Coronary artery (tissue), 2 donors: ENCODE measurements around the gene TRMT10C.

ENCODE experiments used
- DNase-seq: peaks from one replicate; pipeline ENCODE4 v3.0.0-alpha.2; 2017; ENCODE audit warnings: low spot score
- H3K27ac ChIP-seq, 2 donors: fragments of 200-600 bp; sonication (generic); one replicate each; pipeline ENCODE4 v1.5.1; 2016 to 2019
- H3K4me3 ChIP-seq: fragments of 200-600 bp; sonication (generic); 2 replicates; pipeline ENCODE4 v1.5.1; 2016; ENCODE audit warnings: mild to moderate bottlenecking, moderate library complexity
- TF ChIP-seq, protein P1 (sequence below): fragments of 200-600 bp; sonication (generic); IDR thresholded peaks from one replicate; pipeline ENCODE4 v1.5.1; 2019; ENCODE audit warnings: antibody characterized with exemption

Gene TRMT10C

DNA sequence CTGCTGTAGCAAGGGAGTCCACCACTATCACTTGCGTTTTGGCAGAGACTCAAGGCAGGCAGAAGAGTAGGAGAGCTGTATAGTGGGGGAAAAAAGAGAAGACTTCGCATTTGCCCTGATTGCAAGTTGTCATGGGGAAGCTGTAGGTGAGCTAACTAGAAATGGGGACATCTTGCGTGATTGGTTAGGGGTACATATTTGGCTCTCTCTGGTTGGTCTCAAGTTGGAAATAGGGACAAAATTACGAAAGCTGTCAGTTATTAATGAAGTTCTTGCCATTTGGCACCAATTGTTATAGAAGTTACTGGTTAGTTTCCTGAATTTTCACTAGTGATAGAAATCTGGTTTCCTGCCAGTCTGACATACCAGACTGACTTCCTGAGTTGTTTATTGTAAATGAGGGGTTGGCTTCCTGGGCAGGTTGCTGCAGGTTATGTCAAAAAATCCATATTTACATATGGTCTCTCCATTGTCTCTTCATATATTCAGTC is 40.4 kb upstream of the TRMT10C start:
- H3K27ac ChIP-seq = no peak overlapping the region
- DNase-seq = no peak
- TF ChIP-seq, protein P1, sequence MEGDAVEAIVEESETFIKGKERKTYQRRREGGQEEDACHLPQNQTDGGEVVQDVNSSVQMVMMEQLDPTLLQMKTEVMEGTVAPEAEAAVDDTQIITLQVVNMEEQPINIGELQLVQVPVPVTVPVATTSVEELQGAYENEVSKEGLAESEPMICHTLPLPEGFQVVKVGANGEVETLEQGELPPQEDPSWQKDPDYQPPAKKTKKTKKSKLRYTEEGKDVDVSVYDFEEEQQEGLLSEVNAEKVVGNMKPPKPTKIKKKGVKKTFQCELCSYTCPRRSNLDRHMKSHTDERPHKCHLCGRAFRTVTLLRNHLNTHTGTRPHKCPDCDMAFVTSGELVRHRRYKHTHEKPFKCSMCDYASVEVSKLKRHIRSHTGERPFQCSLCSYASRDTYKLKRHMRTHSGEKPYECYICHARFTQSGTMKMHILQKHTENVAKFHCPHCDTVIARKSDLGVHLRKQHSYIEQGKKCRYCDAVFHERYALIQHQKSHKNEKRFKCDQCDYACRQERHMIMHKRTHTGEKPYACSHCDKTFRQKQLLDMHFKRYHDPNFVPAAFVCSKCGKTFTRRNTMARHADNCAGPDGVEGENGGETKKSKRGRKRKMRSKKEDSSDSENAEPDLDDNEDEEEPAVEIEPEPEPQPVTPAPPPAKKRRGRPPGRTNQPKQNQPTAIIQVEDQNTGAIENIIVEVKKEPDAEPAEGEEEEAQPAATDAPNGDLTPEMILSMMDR = no peak
- no peak overlapping the region for H3K4me3 ChIP-seq

DNA sequence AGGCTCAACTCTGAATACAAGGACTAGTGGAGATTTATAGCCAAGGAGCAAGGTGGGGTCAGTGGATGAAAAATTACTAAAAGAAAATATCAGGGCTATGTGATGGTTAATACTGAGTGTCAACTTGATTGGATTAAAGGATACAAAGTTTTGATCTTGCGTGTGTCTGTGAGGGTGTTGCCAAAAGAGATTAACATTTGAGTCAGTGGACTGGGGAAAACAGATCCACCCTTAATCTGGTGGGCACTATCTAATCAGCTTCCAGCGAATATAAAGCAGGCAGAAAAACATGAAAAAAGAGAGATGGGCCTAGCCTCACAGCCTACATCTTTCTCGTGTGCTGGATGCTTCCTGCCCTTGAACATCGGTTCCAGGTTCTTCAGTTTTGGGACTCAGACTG is 34.2 kb upstream of the TRMT10C start:
- Histone ChIP-seq H3K27ac (no peak overlapping the region), H3K4me3 (no peak overlapping the region)
- TF ChIP-seq, protein P1 = no peak
- no peak for DNase-seq

DNA sequence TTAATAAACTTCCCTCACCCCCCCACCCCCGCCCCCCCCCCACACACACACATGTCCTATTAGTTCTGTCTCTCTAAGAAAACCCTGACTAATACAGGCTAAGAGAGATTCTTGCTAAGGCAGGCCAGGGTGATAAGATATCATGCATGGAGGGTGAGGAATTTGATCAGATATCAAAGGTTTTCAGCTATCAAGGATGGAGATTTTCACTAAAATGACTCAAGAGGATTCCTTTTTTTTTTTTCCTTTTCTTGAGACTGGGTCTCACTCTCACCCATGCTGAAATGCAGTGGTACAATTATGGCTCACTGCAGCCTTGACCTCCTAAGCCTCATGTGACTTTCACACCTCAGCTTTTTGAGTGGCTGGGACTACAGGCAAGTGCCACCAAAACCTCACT is 33.8 kb upstream of the TRMT10C start:
- DNase-seq = no peak
- TF ChIP-seq, protein P1 = no peak
- H3K4me3 ChIP-seq = no peak overlapping the region
- H3K27ac ChIP-seq = no peak overlapping the region

DNA sequence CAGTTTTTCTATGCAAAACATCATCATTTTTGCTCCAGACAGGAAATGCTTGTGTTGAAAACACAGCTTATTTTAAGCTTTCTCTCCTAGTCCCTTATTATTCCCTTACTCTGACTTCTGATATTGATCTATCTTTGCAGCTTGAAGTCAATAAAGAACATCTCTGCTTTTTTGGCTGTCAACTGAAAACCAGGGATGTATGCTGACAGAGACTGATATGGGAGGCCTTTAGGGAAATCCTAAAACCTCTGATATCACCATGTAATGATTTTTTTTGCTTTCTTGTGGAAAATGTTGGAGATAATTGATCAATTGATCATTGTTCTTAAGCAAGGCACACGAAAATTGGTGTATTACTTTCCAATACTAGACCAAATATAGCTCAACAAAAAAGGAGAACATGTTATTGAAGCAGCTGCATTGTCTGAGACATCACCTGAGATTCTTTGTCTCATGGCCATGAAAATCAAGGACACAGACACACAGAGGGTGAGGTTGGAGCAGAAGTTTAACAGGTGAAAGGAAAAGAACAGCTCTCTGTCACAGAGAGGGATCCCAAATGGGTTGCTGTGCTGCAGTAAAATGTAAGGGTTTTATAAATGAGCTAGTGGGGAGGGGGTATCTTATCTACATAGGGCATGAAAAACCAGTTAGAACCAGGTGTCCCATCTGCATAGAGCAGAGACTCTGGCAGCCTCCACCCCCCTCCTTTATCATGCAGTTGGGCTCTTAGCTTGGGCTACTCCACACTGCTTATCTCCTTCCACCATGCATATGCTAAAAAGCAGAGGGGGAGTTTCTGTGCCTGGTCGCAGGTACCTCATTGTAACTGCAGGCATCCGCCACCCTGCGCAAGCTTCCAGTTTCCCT is 31.6 kb upstream of the TRMT10C start:
- DNase-seq = no peak
- TF ChIP-seq, protein P1 = no peak
- Histone ChIP-seq H3K27ac (no peak overlapping the region), H3K4me3 (no peak overlapping the region)

DNA sequence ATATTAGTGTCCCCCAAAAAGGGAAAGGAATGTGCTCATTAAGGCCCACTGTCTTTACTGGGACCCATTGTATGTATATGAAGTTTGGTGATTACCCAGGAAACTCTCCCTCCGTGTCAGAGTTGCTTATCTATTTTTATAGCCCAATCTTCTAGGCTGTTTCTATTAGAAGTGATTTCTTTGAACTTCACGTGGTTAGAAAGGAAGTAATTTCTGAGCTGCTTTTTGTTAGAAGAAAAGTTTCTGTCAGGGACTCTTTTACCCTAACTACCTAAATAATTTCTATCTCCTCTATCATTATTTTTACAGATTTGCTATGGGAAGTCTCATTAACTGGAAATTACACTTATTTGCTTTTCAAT is 31.0 kb upstream of the TRMT10C start:
- H3K27ac ChIP-seq = no peak overlapping the region
- H3K4me3 ChIP-seq = no peak overlapping the region
- no peak for DNase-seq
- TF ChIP-seq, protein P1 = no peak

DNA sequence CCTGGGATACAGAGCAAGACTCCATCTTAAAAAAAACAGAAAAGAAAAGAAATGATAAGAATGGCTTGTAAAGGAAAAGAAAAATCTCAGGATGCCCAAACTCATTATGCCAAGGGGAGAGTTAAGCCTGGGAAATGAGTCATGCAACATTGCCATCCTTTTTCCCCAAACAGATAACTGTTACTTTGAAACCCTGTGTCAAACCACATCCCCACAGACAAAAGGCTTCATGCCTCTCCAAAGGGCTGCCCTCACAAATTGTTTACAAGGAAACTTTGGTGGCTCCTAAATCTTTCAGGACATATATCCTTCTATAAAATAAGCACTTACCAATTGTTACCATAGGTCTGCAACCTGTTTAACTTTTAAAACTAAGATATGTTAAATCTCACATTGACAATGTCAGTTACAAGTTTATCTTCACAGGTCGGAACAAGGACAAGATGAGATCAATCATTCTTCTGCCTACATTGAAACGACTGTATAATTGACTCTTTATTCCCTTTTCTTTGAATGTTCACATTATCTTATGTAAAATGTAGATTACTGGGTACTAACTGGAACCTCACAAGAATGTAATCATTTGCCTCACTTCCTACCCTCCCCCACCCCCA is 30.1 kb upstream of the TRMT10C start:
- no peak overlapping the region for H3K27ac ChIP-seq
- TF ChIP-seq, protein P1 = no peak
- DNase-seq = no peak
- H3K4me3 ChIP-seq = no peak overlapping the region
